SHP77 treated with DMSO at 0.1 percent for 48 hours (cell line): Measurements from ENCODE around the gene MMD.
"Not testable (repeated sequence)": the region's sequence is repeated elsewhere in the genome, so short reads cannot be mapped to it uniquely, and the experiment has no call there.

Experiments used
- DNase-seq: peaks from one replicate; lab custom pipeline; 2025; lab: John Stamatoyannopoulos, UW

Gene MMD

DNA sequence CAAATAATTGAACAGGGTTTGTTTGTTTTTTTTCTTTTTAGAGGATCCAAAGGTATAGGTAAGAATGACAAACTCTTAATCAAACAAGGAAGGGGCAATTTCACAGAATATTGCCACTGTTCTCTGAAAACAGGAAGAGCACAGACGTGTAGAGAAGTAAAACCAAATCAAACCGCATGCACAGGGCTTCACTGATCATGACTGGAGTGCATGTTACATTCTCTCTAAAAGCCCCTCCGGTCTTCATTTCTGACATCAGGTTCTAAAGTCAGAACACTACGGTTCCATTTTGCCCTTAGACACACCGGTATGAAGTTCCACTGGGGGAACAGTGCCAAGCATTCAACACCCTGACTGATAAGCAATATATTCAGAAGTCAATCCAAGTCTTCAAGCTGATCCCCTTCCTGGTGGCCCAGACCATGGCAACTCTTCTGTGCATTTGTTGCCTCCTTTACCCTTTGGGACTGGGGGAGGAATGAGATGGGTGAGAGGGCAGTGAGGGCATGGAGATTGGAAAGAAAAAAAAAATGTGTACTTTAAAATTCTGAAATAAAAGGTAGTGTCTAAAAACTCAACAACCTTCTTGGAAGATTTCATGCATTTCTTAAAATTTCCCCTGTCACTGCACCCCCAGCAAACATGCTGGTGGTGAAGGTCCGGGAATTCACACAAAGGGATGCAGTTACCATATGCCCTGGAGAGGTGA lies 1.4 kb downstream of the MMD start:
- DNase-seq = no peak

DNA sequence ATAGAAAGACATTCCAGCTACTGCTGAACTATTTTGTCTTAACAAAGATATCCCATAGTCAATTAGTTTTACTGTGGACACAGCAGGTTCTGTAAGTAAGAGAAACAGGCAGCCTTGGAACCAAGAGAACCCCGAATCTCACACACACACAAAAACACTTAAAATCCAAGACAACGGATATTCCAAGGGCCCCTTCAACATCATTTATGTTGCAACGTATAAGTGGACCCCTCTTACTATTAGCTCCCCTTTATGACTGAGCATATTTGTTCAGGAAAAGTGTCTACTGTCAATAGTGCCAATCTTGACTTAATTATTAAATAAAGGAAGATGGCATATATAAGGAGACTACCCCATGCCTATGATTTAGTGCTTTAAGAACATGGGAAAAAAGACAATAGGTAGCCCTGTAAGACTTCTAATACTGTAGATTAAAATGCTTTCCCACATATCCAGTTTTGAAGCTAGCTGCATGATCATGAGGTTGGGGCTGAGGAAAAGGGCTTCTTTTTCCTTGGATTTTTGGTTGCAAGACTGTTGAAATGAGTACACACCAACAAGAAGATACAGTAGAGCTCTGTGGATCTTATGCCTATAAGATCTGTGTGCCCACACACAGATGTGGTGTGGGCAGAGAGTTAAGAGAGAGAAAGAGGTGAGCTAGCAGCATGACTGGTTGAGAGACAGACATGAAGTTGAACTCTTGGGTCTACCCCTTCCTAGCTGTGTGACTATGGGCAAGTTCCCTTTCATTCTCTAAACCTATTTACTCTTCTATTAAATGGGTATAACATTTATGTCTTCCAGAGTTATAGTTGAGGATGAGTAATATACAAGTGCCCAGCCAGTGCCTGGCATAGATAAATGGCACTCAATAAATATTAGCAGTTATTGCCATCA lies 3.0 kb downstream of the MMD start:
- DNase-seq = no peak

DNA sequence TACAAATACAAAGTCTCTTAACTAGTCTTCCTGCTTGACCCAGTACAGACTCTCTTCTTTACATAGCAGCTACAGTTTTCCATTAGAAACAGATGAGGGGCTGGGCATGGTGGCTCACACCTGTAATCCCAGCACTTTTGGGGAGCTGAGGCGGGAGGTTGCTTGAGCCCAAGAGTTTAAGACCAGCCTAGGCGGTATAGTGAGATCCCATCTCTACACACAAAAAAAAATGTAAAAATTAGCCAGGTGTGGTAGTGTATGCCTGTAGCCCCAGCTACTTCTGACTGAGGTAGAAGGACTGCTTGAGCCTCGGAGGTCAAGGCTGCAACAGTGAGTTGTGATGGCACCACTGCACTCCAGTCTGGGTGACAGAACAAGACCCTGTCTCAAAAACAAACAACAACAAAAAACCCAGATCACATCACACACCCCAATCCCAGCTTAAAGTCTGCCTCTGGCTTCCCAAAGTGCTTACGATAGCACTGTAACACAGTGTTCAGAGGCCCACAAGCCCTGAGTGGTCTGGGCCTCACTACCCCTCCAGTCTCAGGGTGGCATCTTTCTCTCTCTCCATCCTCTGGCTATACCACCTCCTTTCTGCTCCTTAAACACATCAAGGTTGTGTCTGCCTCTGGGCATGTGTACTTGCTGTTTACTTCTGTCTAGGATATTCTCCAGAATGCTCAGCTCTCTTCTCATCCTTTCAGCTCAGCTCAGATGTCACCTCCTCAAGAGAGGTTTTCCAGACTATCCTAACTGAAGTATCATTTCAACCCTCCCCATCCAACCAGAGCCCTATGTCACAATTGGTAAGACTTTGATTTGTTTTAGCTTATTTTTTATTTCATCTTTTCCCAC lies 4.0 kb downstream of the MMD start:
- no peak for DNase-seq

DNA sequence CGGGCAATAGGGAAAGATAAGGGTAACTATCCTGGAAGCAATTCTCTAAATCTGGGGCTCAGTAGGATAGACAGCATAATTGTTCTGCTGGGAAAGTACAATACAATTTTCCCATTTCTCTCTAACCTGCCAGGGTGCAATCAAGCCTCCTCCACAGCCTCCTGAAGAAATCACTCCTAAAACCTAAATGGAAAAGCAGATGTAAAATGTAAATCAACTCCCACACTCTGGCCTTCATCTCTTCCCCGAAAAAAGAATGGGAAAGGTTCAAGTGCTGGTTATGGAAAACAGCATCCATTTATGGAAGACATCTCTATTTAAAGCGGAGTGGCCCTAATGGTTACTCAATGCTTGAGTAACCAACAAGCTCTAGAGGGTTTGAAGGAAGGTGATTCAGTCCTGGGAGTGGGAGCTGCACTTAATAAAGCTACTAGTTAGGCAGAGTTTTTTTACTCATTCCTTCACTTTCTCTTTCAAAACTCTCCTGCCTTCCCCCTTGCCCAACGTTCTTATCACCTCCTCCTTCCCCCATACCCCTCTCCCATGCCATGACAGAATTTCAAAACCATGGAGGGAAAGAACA lies 5.1 kb downstream of the MMD start:
- DNase-seq = no peak

DNA sequence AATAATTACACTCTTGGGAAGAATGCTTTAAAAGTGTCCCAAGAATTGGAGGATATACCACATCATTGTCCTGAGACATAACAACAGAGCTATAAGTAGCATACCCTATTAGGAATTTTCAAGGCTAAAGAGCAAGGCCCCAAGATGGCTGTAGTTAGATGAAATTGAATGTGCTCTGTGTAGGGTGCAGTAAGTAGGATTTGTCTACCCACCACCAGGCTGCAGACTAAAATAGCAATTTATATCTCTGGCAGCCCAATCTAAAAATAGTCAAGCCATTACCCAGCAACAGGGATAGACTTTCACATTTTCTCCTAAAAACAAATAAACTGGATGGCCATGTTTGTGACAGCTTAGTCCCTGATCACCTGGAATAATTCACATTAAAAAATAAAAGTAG lies 5.6 kb downstream of the MMD start:
- DNase-seq = no peak

- DNase-seq = no peak
Measured at GRCh38 chr17:55414983-55415382, 6.7 kb downstream of the MMD start.

DNA sequence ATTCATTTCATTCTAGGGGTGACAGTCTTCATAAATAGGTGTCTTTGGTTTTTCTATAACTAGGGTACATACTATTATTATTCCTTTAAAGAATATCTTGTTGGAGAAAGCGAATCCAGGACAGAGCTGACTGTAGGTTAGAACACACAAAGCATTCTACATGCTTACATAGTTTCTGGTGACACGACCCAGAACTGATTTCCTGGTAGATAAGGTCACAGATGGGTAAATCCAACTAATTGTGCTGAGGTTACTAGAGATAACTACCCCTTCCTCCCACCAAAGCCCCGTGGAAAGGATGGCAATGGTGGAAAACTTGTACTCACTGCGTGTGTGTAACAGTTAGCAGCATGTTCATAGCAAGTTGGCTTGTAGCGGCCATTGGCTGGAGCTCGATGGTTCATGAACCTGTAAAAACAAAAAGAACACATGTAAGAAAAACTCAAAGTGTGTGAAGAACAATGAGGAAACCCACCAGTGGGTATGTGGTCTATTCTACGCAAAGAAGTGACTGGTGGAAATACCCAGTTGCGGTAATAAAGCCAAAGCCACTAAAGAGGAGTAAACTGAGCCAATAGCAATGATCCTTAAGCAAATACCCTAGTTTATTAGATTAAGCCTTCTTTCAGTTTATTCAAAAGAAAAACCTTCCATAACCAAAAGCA lies 7.7 kb downstream of the MMD start:
- DNase-seq = no peak

DNA sequence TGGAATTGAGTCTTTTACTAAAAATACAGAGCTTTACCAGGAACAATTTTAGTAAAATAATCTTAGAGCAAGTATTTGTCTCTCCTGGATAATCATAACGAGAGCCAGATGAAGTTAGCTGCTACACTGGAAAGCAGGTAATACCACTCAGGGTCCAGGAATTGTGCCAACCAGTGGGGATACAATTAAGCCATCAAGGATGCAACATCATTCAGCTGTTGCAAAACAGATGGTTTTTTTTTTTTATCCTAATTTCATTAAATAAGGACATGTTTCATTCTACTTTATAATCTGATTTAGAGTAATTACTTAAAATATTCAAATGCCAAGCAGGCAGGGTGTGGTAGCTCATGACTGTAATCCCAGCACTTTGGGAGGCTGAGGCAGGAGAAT lies 10.2 kb downstream of the MMD start:
- no peak for DNase-seq

GRCh38 chr17:55410722-55411462 lies 10.7 kb downstream of the MMD start:
- DNase-seq = no peak

DNA sequence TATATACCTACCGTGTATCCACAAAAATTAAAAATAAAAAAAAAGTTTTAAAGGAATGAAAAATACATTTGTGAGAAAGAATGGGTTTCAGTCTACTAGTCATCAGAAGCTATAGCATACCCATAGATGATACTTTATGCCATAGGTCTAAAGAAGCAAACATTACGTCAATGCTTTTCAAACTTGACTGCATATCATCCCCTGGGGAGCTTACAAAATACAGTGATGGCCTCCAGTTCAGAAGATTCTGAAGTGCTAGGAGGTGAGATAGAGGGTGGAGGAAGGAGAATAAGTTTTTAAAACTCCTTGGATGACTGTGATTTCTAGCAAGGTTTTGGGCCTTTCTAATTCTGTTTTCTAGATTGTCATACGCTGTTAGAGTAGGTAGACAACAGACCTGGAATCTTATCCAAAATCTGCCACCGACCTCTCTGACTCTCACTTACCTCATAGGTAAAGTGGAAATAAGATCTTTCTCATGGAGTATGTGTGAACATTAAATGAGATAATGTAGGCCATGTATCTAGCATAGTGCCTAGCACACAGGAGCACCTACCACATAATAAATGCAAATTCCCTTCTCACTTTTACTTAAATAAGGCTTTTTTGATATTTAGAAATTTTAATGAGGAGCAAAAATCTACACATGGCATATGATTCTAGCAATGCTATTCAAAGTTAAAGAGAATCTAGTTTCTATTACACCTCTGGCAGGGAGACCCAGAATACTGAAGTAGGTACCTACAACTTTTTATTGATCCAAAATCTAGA lies 12.4 kb downstream of the MMD start:
- no peak for DNase-seq

DNA sequence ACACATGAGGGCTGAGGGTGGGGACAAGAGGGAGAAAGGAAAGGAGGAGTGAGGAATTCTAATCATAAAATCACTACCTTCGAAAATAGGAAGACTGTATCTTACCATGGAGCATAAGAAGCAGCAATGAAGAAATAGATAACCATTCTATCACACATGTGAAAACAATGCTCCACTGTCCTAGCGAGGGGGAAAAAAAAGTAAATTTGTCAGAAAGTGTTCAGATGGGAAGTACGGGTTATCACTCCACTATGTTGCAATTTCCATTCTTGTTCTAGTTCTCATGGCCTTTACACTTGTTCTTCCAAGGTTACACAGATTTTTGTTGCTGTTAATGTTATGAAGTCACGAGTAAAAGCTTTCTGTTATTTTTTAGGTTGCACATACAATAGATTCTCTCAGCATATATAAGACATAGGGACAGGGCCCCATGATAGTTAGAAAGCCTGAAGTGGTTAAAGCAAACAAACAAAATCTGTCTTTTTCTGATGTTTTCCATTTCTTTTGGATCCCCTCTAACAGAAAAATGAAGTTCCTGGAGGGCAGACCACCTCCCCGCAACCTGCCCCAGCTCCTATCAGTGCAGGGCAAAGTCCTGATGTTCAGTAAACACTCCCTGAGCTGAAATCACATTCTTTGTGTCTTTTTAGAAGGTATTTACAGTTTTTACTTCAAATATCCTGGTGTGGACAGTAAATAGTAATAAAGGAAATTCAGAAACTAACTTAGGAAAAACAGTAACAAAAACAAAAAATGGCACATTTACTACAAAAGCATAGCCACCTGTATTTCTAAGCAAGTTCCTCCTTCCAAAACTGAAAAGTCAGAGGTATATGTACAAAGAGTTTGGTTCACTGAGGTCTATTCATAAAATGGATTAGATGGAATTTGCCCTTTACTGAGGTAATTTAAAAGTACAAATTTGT lies 13.7 kb downstream of the MMD start:
- no peak for DNase-seq

GRCh38 chr17:55405600-55405999 lies 16.0 kb downstream of the MMD start:
- no peak for DNase-seq

DNA sequence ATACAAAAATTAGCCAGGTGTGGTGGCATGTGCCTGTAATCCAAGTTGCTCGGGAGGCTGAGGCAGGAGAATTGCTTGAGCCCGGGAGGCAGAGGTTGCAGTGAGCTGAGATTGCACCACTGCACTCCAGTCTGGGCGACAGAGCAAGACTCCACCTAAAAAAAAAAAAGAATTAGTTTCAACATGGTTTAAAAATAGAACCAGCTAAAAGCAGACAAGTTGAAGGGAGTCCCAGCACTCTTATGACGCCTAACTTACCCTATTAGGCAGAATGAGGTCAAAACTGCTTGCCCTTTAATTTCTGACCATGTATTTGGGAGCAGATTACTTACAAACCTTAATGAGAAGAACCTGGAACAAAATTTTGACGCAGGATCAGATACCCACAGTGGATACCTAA lies 17.4 kb downstream of the MMD start:
- not testable (repeated sequence) for DNase-seq

GRCh38 chr17:55402374-55402773 lies 19.3 kb downstream of the MMD start:
- no peak for DNase-seq

- no peak for DNase-seq
Measured at GRCh38 chr17:55398689-55399088, 22.9 kb downstream of the MMD start.

GRCh38 chr17:55395803-55396505 lies 25.7 kb downstream of the MMD start:
- no peak for DNase-seq

DNA sequence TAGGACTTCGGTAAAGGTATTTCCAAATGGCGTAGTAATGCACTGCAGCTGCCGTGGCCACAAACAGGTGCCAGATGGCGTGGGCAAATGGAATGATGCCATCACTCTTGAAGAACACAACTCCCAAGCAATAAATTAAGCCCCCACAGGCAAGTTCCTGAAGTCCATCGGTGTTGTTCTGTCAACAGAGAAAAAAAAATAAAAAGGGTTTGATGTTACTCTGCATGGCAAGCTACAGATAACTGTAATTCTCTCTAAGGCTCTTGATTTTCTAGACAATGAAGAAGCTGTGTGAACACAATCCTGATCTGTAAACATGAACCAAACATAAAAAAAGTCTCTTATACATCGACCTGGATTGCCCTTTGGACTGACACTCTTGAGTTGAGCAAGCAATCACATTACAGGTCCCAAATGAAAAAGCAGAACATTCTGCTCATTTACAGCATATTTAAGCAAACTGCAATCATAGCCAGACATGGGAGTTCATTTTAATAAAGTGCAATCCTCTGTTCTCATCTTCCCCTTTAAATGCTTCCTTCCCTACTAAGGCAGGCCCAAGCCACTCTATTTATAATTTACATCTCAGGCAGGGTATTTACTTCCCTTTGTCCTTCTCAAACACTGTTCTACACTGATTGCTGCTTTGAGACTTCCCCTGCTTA lies 27.1 kb downstream of the MMD start:
- no peak for DNase-seq
